ENCODE data around the gene MYO10.

The MYO10 gene

DNA sequence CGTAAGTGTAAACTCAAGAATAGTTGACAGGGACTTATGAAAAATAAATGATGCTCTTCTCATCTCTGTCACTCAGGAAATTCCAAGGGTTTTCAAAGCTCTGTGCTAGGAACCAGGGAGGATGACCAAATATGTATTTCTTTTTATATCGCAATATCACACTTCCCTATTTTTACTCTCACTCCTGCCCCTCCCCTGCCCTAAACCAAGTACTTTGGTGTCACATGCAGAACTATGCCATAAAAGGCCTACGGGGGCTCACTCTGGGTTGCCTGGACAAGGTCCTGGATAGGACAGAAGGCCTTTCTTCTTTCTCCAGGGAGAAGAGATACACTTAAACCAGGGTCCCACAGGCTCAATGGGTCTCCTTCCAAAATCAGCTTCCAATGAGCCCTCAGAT is 311.0 kb downstream of the MYO10 start:
- no peak for DNase-seq (ENCODE audit: low read depth, low spot score)

DNA sequence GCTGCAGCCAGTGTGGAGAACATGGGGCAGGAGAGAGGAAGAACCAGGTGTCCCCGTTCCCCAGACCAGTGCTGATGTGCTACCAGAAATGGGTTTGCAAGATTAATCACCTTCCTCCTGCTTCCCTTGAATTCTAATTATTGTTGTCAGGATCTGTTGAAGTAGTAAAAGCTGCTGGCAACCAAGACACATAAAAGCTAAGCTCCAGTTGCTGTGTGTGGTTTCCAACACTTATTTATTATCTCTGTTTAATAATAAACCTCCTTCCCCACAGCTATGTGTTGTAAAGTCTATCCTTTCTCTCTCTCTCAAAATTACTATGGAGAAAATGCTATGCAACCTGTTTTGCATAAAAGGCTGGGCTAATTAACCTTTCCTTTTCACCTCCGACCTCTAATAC is 317.0 kb downstream of the MYO10 start:
- DNase-seq (ENCODE audit: low read depth, low spot score), result no peak

DNA sequence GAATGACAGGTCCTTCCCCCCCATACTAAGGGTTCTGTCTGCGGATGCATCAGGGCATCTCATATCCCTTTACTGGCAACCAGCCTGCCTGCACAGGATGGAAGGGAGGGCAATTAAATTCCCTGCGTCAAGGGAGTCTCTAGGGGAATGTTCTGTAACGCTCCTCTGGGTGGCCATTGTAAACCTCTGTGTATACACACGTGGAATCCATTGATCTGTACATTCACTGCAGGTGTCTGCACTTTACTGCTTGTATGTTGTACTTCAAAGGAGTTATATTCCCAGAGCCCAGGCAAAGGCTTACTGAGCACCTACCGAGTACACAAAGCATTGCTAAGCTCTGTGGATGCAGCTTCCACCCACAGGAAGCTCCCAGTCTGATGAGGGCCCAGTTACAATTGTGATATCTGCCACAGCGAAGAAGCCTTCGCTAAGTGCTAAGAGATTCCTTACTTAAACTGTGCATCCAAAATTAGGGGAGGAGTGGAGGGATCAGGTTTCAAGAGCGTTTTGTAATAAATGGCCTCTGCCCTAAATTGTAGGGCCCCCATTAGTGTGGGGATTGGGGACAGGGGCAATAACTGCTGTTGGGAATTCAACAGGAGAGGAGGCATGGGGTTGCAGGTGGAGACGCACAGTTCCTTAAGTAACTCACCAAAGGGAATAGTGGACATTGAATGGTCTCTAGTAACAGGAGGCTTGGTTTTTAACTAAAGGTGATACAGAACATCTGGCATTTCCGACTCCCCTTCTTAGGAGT is 317.8 kb downstream of the MYO10 start:
- no peak for DNase-seq (ENCODE audit: low read depth, low spot score)

DNA sequence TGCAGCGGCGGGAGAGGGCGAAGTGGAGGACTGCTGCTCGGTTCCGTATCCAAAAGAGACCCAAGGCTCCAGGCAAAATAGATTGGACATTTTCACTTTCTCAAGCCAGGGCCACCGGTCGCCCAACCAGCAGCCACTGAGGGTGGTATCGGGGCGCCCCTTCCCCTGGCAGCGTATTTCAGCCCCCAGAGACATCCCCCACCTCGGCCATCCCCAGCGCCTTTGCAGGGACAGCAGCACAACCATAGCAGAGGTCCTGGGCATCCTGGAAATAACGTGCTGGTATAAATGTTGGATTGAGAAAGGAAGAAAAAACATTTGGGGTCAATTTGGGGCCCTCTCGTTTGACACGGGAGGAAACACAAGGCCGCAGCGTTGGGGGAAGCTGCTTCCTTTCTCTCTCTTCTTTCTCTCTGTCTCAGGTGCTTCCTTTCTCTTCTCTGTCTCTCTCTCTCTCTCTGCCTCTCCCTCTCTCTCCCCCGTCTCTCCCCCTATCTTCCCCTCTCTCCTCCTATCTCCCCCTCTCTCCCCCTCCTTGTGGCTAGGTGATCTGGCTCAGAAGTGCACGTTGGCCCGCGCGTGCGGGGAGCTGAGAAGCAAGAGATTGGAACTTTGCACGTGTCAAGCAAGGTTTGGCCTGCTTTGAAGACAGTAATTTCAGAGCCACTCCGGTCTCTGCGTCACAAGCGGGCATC is 318.7 kb downstream of the MYO10 start:
- peak; percentile 37 for DNase-seq (ENCODE audit: low read depth, low spot score)

DNA sequence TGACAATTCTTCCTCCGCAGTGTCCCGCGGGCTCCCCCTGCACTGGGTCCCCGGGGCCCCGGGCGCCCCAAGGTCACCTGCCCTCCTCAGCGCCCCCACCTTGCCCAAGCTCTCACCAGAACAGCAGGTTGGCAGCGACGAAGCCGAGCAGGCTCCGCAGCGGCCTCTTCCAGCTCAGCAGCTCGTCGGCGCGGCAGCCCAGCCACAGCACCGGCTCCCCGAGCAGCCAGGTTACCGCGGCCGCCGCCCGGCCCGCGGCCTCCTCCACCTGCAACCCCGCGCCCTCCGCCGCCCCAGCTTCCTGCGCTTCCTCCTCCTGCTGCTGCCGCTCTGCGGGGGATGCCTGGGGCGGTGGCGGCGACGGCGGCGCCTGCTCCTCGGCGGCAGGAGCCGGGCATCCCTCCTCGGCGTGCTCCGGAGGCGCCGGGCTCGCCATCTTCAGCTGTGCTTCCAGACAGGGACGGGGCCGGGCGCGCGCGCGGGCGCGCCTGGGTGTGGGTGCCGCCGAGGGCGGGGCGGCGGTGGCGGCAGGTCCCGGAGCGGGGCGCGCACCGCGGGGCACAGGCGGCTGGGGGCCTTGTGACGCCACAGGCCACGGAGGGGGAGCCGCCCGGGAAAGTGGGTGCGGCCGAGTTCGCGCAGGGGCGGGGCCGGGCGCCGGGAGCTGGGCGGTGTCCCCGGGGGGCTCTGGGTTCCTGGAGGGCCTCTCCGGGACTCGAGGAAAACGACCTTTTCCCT is 319.4 kb downstream of the MYO10 start, which contains the start of gene RETREG1:
RETREG1 (minus strand) TSS at position 462 of the 738 bp plus-strand sequence; CDS start at position 436, 26 bp downstream.
- peak; percentile 68 for DNase-seq (ENCODE audit: low read depth, low spot score)

DNA sequence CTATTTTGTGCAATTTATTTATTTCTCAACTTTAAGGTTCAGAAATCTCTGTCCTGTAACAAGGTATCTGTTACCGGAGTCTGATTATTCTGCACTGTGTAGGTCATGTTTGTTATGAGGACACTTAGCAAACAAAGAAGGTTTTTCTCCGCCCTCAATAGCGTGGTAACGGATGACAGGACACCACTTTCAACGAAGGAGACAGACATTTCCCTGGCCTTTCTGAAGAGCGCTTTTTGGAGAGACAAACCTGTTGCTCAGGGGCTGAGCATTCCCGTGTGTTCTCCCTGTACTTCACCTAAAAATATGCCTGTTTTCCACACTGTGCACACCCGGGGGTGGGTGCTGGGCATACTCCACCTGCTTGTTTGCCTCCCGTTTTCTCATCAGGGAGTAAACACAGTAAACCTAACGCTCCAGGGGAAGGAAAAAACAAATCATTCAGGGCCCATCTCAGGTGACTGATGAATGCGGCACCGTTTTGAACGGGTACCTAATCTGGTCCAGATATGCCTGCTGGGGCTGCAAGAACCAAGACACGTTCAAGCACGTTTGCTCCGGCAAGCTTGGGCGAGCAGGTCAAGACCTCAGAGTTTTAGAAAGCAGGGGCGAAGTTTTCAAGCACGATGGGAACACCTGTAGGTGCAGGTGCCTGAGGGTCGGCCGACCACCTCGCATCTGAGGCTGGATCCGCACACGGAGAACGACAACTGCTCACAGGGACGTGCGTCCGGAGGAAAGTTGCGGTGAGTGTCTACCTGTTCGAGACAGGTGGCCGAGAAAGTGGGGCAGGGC is 320.1 kb downstream of the MYO10 start:
- no peak for DNase-seq (ENCODE audit: low read depth, low spot score)

DNA sequence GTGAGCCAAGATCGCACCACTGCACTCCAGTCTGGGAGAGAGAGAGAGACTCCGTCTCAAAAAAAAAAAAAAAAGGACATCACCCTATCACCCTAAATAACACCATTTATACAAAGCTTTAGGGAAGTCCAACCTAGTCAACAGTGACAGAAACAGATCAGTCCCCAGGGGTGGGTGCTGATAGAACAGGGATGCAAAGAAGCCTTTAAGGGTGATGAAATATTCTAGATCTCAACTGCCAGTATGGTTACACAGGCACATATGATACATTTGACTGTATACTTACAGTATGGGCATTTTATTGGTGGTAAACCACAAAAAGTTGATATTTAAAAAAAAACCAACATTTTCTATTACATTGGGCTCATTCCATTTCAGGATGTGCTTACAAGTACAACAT is 324.1 kb downstream of the MYO10 start:
- no peak for DNase-seq (ENCODE audit: low read depth, low spot score)
